ENCODE data around the gene KCNT2. TPM values are rescaled to one million over a fixed set of nuclear protein-coding genes. Genes with fewer than 3 reads are reported as not detected.

Gene KCNT2
- total RNA-seq, 1 donor from 2014 or later, result 126 TPM

DNA sequence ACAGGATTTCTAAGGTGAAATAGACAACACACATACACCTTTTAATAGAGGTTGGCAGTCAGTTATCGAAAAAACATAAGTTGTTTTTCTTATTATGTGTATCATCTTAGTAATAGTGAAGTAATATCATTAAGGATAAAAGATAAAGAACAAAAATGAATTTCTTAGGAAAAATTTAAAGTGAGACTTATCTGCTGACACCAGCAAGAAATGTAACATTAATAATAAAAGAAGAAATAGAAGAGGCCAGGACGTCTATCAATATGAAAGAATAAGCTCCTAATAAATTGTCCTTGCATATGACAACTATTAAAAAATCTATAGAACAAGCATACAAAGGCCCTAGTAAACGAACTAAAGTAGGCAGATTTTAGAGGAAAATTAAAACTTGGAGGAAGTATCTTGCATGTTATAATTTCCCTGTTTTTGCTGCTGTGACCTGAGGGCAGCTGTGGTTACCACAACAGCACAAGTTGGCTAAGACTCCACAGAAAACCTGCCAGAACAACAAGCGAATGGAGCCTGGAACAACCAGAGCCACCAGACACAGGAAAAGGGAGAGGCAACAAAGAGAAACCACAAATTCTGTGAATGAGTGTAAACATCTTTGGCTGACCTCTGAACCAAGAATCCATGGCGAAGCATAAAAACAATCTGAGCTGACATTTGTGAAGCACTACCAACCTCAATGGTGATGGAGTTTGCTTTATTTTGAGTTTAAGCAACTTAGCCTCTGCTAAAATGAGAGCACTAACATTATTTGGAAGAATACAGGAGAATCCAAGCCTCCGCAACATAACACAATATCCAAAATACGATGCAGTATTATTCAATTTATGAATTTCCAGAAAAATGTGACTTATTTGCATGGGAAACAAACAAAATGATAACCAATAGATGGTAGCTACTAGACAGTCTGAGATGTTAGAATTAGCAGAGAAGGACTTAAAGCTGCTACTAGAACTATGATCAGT lies 207.5 kb downstream of the KCNT2 start:
- peaks cover 1% of the 10 kb centered on the region for H3K9me3 Mint-ChIP-seq (ENCODE audit: unreplicated experiment)
- TF ChIP-seq, protein P1, sequence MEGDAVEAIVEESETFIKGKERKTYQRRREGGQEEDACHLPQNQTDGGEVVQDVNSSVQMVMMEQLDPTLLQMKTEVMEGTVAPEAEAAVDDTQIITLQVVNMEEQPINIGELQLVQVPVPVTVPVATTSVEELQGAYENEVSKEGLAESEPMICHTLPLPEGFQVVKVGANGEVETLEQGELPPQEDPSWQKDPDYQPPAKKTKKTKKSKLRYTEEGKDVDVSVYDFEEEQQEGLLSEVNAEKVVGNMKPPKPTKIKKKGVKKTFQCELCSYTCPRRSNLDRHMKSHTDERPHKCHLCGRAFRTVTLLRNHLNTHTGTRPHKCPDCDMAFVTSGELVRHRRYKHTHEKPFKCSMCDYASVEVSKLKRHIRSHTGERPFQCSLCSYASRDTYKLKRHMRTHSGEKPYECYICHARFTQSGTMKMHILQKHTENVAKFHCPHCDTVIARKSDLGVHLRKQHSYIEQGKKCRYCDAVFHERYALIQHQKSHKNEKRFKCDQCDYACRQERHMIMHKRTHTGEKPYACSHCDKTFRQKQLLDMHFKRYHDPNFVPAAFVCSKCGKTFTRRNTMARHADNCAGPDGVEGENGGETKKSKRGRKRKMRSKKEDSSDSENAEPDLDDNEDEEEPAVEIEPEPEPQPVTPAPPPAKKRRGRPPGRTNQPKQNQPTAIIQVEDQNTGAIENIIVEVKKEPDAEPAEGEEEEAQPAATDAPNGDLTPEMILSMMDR (IDR thresholded peaks at IDR 0.05; ENCODE audit: partially characterized antibody, unreplicated experiment), result no peak
- no peaks in the 10 kb centered on the region for H3K36me3 Mint-ChIP-seq (ENCODE audit: unreplicated experiment)
- H3K4me1 Mint-ChIP-seq (ENCODE audit: low read depth, unreplicated experiment), result peaks cover 10% of the 10 kb centered on the region
- no peaks in the 10 kb centered on the region for H3K27me3 Mint-ChIP-seq (ENCODE audit: unreplicated experiment)
- no peak overlapping the region for H3K4me3 Mint-ChIP-seq (ENCODE audit: unreplicated experiment)
- no peak for DNase-seq
- peak overlapping the region; percentile 84 for H3K27ac Mint-ChIP-seq (ENCODE audit: unreplicated experiment)

DNA sequence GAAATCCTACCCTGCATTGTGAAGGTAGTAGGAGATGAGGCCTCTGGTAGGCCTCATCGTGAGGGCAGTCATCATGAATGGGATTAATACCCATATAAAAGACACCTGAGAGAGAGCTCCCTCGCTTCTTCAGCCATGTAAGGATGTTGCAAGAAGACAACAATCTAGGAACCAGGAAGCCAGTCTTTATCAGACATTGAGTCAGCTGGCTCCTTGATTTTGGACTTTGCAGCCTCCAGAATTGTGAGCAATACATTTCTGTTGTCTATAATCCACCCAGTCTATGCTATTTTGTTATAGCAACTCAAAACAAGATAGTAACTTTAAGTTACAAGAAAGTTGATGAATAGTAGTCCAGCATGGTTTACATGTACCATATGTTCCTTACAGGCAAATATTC lies 208.5 kb downstream of the KCNT2 start:
- peaks cover 15% of the 10 kb centered on the region for H3K4me1 Mint-ChIP-seq (ENCODE audit: low read depth, unreplicated experiment)
- no peak overlapping the region for H3K4me3 Mint-ChIP-seq (ENCODE audit: unreplicated experiment)
- no peaks in the 10 kb centered on the region for H3K27me3 Mint-ChIP-seq (ENCODE audit: unreplicated experiment)
- no peak overlapping the region for H3K27ac Mint-ChIP-seq (ENCODE audit: unreplicated experiment)
- DNase-seq, result no peak
- peaks cover 1% of the 10 kb centered on the region for H3K9me3 Mint-ChIP-seq (ENCODE audit: unreplicated experiment)
- no peaks in the 10 kb centered on the region for H3K36me3 Mint-ChIP-seq (ENCODE audit: unreplicated experiment)
- TF ChIP-seq, protein P1 (IDR thresholded peaks at IDR 0.05; ENCODE audit: partially characterized antibody, unreplicated experiment), result no peak

DNA sequence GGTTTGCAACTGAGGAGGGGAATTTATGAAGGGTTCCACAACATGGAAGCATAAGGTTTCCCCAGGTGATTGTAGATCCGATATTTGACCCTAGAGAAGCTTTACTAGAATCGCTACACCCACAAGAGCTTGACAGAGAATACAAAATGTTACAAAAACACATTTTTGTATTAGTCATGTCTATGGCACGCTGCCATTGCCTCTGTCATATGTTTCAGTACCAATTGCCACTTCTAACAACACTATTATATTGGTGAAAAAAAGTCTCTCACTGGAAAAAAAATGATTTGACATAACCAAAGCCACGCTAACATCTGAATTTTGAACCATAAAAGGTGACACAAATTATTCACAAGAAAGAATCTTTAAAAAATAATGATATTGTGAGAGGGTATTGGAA lies 214.5 kb downstream of the KCNT2 start:
- H3K4me1 Mint-ChIP-seq (ENCODE audit: low read depth, unreplicated experiment), result peaks cover 31% of the 10 kb centered on the region
- H3K4me3 Mint-ChIP-seq (ENCODE audit: unreplicated experiment), result peak overlapping the region; percentile 60
- H3K27me3 Mint-ChIP-seq (ENCODE audit: unreplicated experiment), result peaks cover 4% of the 10 kb centered on the region
- H3K36me3 Mint-ChIP-seq (ENCODE audit: unreplicated experiment), result no peaks in the 10 kb centered on the region
- TF ChIP-seq, protein P1 (IDR thresholded peaks at IDR 0.05; ENCODE audit: partially characterized antibody, unreplicated experiment), result no peak
- H3K9me3 Mint-ChIP-seq (ENCODE audit: unreplicated experiment), result peaks cover 4% of the 10 kb centered on the region
- peak overlapping the region; percentile 99 for H3K27ac Mint-ChIP-seq (ENCODE audit: unreplicated experiment)
- no peak for DNase-seq

DNA sequence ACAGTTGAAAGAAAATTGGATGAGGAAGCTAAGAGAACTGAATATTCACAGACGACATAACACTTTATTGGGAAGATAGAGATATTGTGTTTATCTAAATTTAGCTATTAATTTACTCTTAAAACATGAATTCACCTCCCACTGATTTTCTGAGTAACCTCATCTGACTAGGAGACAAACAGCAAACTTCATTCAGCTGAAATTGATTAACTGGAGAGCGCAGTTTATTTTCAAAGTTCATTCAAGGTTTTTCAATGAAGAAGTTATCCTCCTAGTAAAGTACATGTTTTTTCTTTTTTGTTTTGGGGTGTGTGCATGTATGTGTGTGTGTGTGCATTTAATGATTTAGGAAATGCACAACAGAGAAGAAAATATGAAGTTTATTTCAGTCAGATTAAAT lies 215.0 kb downstream of the KCNT2 start:
- DNase-seq, result no peak
- no peaks in the 10 kb centered on the region for H3K36me3 Mint-ChIP-seq (ENCODE audit: unreplicated experiment)
- TF ChIP-seq, protein P1 (IDR thresholded peaks at IDR 0.05; ENCODE audit: partially characterized antibody, unreplicated experiment), result no peak
- peak overlapping the region; percentile 99 for H3K27ac Mint-ChIP-seq (ENCODE audit: unreplicated experiment)
- H3K4me1 Mint-ChIP-seq (ENCODE audit: low read depth, unreplicated experiment), result peaks cover 31% of the 10 kb centered on the region
- H3K27me3 Mint-ChIP-seq (ENCODE audit: unreplicated experiment), result peaks cover 4% of the 10 kb centered on the region
- peak overlapping the region; percentile 53 for H3K4me3 Mint-ChIP-seq (ENCODE audit: unreplicated experiment)
- H3K9me3 Mint-ChIP-seq (ENCODE audit: unreplicated experiment), result peaks cover 4% of the 10 kb centered on the region

DNA sequence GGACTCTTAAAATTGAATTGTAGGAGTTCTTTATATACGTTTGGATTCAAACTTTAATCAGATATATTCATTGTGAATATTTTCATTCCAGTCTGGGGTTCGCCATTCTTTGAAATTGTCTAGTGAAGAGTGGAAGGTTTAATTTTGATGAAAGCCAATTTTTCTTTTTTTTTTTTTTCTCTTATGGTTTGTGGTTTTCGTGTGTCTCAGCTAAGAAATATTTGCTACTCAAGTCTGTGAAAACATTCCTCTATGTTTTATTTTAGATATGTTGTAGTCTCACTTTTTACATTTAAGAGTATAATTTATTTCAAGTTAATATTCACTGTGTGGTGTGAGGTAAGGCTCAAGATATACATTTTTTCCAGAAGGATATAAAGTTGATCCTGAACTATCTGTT lies 220.5 kb downstream of the KCNT2 start:
- peaks cover 13% of the 10 kb centered on the region for H3K36me3 Mint-ChIP-seq (ENCODE audit: unreplicated experiment)
- H3K4me3 Mint-ChIP-seq (ENCODE audit: unreplicated experiment), result no peak overlapping the region
- TF ChIP-seq, protein P1 (IDR thresholded peaks at IDR 0.05; ENCODE audit: partially characterized antibody, unreplicated experiment), result no peak
- H3K27ac Mint-ChIP-seq (ENCODE audit: unreplicated experiment), result no peak overlapping the region
- no peaks in the 10 kb centered on the region for H3K9me3 Mint-ChIP-seq (ENCODE audit: unreplicated experiment)
- DNase-seq, result no peak
- H3K27me3 Mint-ChIP-seq (ENCODE audit: unreplicated experiment), result no peaks in the 10 kb centered on the region
- H3K4me1 Mint-ChIP-seq (ENCODE audit: low read depth, unreplicated experiment), result peaks cover 14% of the 10 kb centered on the region
